Measurements from ENCODE around the gene IGFBP5. TPM values are rescaled to one million over a fixed set of nuclear protein-coding genes. Genes with fewer than 3 reads are reported as not detected.

IGFBP5 gene
- total and polyA plus RNA-seq, 10 of the 15 experiments (the other 5 are each of a cell fraction or from before 2014, with no cell fraction given), result 2.8 TPM; not detected in 9

DNA sequence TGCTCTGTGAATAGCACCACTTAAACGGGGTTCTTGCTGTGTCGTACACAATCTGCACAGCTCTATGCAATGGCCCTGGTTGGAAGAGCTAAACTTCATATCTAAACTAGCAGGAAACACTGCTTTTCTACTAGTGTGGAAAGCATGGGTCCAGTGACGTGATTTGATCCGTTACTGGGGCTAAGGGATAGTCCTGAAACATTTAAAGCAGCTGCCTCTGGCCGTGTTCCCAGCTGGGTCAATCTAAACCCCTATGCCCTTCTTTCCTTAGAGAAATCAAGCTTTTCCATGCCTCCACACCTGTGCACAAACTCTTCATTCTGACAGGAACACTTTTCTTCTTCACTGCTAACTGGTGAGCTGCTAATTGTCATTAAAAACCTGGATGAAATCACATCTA, 5.4 kb upstream of the IGFBP5 start:
- ChIA-PET RAD21 (ENCODE audit: unreplicated experiment) (interaction anchor here (1.2 kb wide), 1 partner anchor 1013 kb away, joined by 3 read pairs; no protein-coding TSS in a partner anchor), CTCF (interaction anchor here (0.7 to 3.5 kb wide), 5 partner anchors 19 to 951 kb away, joined by 3 to 26 read pairs (median 3); no protein-coding TSS in a partner anchor), POLR2A (no interaction called here), SMC1A (ENCODE audit: uncharacterized antibody, unreplicated experiment) (interaction anchor here (0.6 to 1.7 kb wide), 2 partner anchors 465 to 810 kb away, joined by 3 to 9 read pairs; no protein-coding TSS in a partner anchor)
- H3K9me3 ChIP-seq (replicated peaks; ENCODE audit: control insufficient read depth, insufficient read depth, low read length), result no peaks in the 10 kb centered on the region
- no peak for DNase-seq (ENCODE audit: low read depth, low spot score)
- FAIRE-seq, result no peak
- in situ Hi-C loops (cut with MboI) (loop anchor here (10.0 kb wide), 1 partner anchor 464 kb away; no protein-coding TSS in a partner anchor), intact Hi-C loops (cut with micrococcal nuclease; ENCODE audit: unreplicated experiment) (loop anchor here (2.0 kb wide), 1 partner anchor 466 kb away; no protein-coding TSS in a partner anchor)
- whole genome bisulfite sequencing (ENCODE audit: insufficient coverage, insufficient replicate concordance, low lambda C conversion rate, missing lambda C conversion rate), result 6% methylated on average over 5 of the region's 5 CpGs
- no peak overlapping the region for H2AFZ ChIP-seq (ENCODE audit: control insufficient read depth, low read depth, low read length)
- H3K79me2 ChIP-seq (ENCODE audit: control insufficient read depth, insufficient read depth, low read length), result no peaks in the 10 kb centered on the region
- H3K4me2 ChIP-seq (ENCODE audit: control insufficient read depth, insufficient read depth), result no peak overlapping the region
- TF ChIP-seq ZNF24 (IDR thresholded peaks at IDR 0.05), result no peak
- TF ChIP-seq, protein P1, sequence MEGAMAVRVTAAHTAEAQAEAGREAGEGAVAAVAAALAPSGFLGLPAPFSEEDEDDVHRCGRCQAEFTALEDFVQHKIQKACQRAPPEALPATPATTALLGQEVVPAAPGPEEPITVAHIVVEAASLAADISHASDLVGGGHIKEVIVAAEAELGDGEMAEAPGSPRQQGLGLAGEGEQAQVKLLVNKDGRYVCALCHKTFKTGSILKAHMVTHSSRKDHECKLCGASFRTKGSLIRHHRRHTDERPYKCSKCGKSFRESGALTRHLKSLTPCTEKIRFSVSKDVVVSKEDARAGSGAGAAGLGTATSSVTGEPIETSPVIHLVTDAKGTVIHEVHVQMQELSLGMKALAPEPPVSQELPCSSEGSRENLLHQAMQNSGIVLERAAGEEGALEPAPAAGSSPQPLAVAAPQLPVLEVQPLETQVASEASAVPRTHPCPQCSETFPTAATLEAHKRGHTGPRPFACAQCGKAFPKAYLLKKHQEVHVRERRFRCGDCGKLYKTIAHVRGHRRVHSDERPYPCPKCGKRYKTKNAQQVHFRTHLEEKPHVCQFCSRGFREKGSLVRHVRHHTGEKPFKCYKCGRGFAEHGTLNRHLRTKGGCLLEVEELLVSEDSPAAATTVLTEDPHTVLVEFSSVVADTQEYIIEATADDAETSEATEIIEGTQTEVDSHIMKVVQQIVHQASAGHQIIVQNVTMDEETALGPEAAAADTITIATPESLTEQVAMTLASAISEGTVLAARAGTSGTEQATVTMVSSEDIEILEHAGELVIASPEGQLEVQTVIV (IDR thresholded peaks at IDR 0.05; ENCODE audit: borderline replicate concordance, partially characterized antibody), result no peak
- TF ChIP-seq NR2C1 (IDR thresholded peaks at IDR 0.05), result no peak
- TF ChIP-seq, protein P2, sequence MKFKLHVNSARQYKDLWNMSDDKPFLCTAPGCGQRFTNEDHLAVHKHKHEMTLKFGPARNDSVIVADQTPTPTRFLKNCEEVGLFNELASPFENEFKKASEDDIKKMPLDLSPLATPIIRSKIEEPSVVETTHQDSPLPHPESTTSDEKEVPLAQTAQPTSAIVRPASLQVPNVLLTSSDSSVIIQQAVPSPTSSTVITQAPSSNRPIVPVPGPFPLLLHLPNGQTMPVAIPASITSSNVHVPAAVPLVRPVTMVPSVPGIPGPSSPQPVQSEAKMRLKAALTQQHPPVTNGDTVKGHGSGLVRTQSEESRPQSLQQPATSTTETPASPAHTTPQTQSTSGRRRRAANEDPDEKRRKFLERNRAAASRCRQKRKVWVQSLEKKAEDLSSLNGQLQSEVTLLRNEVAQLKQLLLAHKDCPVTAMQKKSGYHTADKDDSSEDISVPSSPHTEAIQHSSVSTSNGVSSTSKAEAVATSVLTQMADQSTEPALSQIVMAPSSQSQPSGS (IDR thresholded peaks at IDR 0.05; ENCODE audit: low read length), result no peak
- no peak for TF ChIP-seq YBX1 (IDR thresholded peaks at IDR 0.05)
- TF ChIP-seq KAT2A (conservative IDR thresholded peaks at IDR 0.05; ENCODE audit: control insufficient read depth, low read depth, low read length), result no peak
- no peak for TF ChIP-seq TARDBP (IDR thresholded peaks at IDR 0.05; ENCODE audit: borderline replicate concordance)
- TF ChIP-seq ZBED1 (IDR thresholded peaks at IDR 0.05; ENCODE audit: borderline replicate concordance), result no peak
- no peak for TF ChIP-seq RUNX3 (IDR thresholded peaks at IDR 0.05; ENCODE audit: low read length)
- TF ChIP-seq SIN3A (IDR thresholded peaks at IDR 0.05; ENCODE audit: low read depth, low read length), result no peak
- TF ChIP-seq EGR1 (IDR thresholded peaks at IDR 0.05; ENCODE audit: borderline replicate concordance in 1 of 2, low read depth in 2 of 2, low read length in 2 of 2), result no peak
- TF ChIP-seq, protein P3, sequence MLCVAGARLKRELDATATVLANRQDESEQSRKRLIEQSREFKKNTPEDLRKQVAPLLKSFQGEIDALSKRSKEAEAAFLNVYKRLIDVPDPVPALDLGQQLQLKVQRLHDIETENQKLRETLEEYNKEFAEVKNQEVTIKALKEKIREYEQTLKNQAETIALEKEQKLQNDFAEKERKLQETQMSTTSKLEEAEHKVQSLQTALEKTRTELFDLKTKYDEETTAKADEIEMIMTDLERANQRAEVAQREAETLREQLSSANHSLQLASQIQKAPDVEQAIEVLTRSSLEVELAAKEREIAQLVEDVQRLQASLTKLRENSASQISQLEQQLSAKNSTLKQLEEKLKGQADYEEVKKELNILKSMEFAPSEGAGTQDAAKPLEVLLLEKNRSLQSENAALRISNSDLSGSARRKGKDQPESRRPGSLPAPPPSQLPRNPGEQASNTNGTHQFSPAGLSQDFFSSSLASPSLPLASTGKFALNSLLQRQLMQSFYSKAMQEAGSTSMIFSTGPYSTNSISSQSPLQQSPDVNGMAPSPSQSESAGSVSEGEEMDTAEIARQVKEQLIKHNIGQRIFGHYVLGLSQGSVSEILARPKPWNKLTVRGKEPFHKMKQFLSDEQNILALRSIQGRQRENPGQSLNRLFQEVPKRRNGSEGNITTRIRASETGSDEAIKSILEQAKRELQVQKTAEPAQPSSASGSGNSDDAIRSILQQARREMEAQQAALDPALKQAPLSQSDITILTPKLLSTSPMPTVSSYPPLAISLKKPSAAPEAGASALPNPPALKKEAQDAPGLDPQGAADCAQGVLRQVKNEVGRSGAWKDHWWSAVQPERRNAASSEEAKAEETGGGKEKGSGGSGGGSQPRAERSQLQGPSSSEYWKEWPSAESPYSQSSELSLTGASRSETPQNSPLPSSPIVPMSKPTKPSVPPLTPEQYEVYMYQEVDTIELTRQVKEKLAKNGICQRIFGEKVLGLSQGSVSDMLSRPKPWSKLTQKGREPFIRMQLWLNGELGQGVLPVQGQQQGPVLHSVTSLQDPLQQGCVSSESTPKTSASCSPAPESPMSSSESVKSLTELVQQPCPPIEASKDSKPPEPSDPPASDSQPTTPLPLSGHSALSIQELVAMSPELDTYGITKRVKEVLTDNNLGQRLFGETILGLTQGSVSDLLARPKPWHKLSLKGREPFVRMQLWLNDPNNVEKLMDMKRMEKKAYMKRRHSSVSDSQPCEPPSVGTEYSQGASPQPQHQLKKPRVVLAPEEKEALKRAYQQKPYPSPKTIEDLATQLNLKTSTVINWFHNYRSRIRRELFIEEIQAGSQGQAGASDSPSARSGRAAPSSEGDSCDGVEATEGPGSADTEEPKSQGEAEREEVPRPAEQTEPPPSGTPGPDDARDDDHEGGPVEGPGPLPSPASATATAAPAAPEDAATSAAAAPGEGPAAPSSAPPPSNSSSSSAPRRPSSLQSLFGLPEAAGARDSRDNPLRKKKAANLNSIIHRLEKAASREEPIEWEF (IDR thresholded peaks at IDR 0.05; ENCODE audit: insufficient replicate concordance, low read depth, low read length), result no peak
- no peak for TF ChIP-seq MEF2B (IDR thresholded peaks at IDR 0.05; ENCODE audit: partially characterized antibody, poor library complexity, severe bottlenecking)
- no peak for TF ChIP-seq CHD4 (IDR thresholded peaks at IDR 0.05)
- no peak for ATAC-seq
- no TSS peak for BruUV-seq (replicated peaks)
- H3K27me3 ChIP-seq (replicated peaks in 1 of 2; ENCODE audit: control insufficient read depth in 2 of 2, insufficient read depth in 2 of 2, low read length in 1 of 2), result peaks cover 2 to 6% of the 10 kb centered on the region in 2 experiments; a peak in 3 of 4 replicates
- H3K9ac ChIP-seq (ENCODE audit: control insufficient read depth, insufficient read depth, low read length), result no peak overlapping the region
- H3K4me3 ChIP-seq, result no peak overlapping the region
- no peaks in the 10 kb centered on the region for H4K20me1 ChIP-seq (ENCODE audit: control insufficient read depth, insufficient read depth)
- H3K27ac ChIP-seq (ENCODE audit: control insufficient read depth, insufficient read depth), result no peak overlapping the region
- H3K36me3 ChIP-seq (ENCODE audit: control insufficient read depth in 2 of 2, insufficient read depth in 2 of 2, low read length in 1 of 2), result no peaks in the 10 kb centered on the region
- H3K4me1 ChIP-seq (ENCODE audit: control insufficient read depth, insufficient read depth, low read length), result no peaks in the 10 kb centered on the region

All from GM12878 (cell line).